WTC11 (cell line): ENCODE results near the gene MAPK9. TPM values are rescaled to one million over a fixed set of nuclear protein-coding genes. Genes with fewer than 3 reads are reported as not detected.

Source experiments
- ATAC-seq: fragments of 200-7000 bp; cut with Tn5 transposase; 2 replicates; pipeline ENCODE4 v1.10.0; 2021; ENCODE audit warnings: mild to moderate bottlenecking, moderate library complexity
- CTCF ChIA-PET: fragments of 300-600 bp; sonication (Branson Sonifier 250); formaldehyde crosslinking; loops from one replicate; lab custom pipeline; 2021; ENCODE audit warnings: antibody characterized with exemption; lab: Charles Lee
- POLR2A ChIA-PET: fragments of 350-600 bp; sonication (Branson Sonifier 250); formaldehyde crosslinking; loops from one replicate; lab custom pipeline; 2021; ENCODE audit warnings: antibody characterized with exemption; lab: Charles Lee
- DNase-seq: peaks from one replicate; pipeline ENCODE4 v3.0.0; 2021; ENCODE audit warnings: low spot score
- H3K27ac Mint-ChIP-seq: 2 replicates; pipeline ENCODE4 v1.8.0; 2021; ENCODE audit warnings: mixed read lengths
- H3K27me3 Mint-ChIP-seq: 2 replicates; pipeline ENCODE4 v1.8.0; 2021; ENCODE audit warnings: low read depth, mild to moderate bottlenecking, moderate library complexity, mixed read lengths
- H3K36me3 Mint-ChIP-seq: 2 replicates; pipeline ENCODE4 v1.8.0; 2021; ENCODE audit warnings: mixed read lengths
- H3K4me1 Mint-ChIP-seq: 2 replicates; pipeline ENCODE4 v1.8.0; 2022; ENCODE audit warnings: mixed read lengths
- H3K4me3 Mint-ChIP-seq: 2 replicates; pipeline ENCODE4 v1.8.0; 2021; ENCODE audit warnings: mild to moderate bottlenecking, moderate library complexity, mixed read lengths
- H3K9me3 Mint-ChIP-seq: 2 replicates; pipeline ENCODE4 v1.8.0; 2021; ENCODE audit warnings: mixed read lengths
- FOXP1 ChIP-seq: sonication (generic); formaldehyde crosslinking; IDR thresholded peaks from 2 replicates; pipeline ENCODE4 v1.8.0; 2022; ENCODE audit warnings: missing genetic modification reagents, mild to moderate bottlenecking, moderate library complexity, borderline replicate concordance
- GTF2I ChIP-seq: fragments of 250-450 bp; sonication (Bioruptor Pico); conservative IDR thresholded peaks from 2 replicates; pipeline ENCODE4 v1.4.0; 2021; ENCODE audit warnings: mild to moderate bottlenecking
- JUN ChIP-seq: sonication (generic); formaldehyde crosslinking; IDR thresholded peaks from 2 replicates; pipeline ENCODE4 v1.8.0; 2023; ENCODE audit warnings: mild to moderate bottlenecking, missing genetic modification reagents
- NFYB ChIP-seq: sonication (generic); formaldehyde crosslinking; conservative IDR thresholded peaks from 2 replicates; pipeline ENCODE4 v1.8.0; 2022; ENCODE audit warnings: low read depth, missing genetic modification reagents
- RELA ChIP-seq: sonication (generic); formaldehyde crosslinking; IDR thresholded peaks from 2 replicates; pipeline ENCODE4 v1.8.1; 2022; ENCODE audit warnings: missing genetic modification reagents, mild to moderate bottlenecking, borderline replicate concordance
- ZBTB21 ChIP-seq: sonication (generic); formaldehyde crosslinking; IDR thresholded peaks from 2 replicates; pipeline ENCODE4 v1.8.1; 2023; ENCODE audit warnings: mild to moderate bottlenecking, missing genetic modification reagents, borderline replicate concordance
- total RNA-seq: library from RNA; stranded (reverse); gene quantifications from 3 replicates; pipeline ENCODE4 v1.2.3, GENCODE V29; 2021
- TF ChIP-seq, protein P1 (sequence below): sonication (generic); formaldehyde crosslinking; IDR thresholded peaks from 2 replicates; pipeline ENCODE4 v1.8.1; 2022; ENCODE audit warnings: low read depth, mild to moderate bottlenecking, moderate library complexity, missing genetic modification reagents, borderline replicate concordance
- TF ChIP-seq, protein P2 (sequence below): sonication (generic); formaldehyde crosslinking; IDR thresholded peaks from 2 replicates; pipeline ENCODE4 v1.8.0; 2023; ENCODE audit warnings: missing genetic modification reagents
- TF ChIP-seq, protein P3 (sequence below): sonication (generic); formaldehyde crosslinking; IDR thresholded peaks from 2 replicates; pipeline ENCODE4 v1.8.1; 2022; ENCODE audit warnings: low read depth, missing genetic modification reagents, borderline replicate concordance
- TF ChIP-seq, protein P4 (sequence below): sonication (generic); formaldehyde crosslinking; IDR thresholded peaks from 2 replicates; pipeline ENCODE4 v1.8.0; 2022; ENCODE audit warnings: missing genetic modification reagents
- TF ChIP-seq, protein P5 (sequence below): sonication (generic); formaldehyde crosslinking; conservative IDR thresholded peaks from 2 replicates; pipeline ENCODE4 v1.8.1; 2022; ENCODE audit warnings: mild to moderate bottlenecking, missing genetic modification reagents

The MAPK9 gene
- total RNA-seq, 1 experiment from 2014 or later, result 42.9 TPM

DNA sequence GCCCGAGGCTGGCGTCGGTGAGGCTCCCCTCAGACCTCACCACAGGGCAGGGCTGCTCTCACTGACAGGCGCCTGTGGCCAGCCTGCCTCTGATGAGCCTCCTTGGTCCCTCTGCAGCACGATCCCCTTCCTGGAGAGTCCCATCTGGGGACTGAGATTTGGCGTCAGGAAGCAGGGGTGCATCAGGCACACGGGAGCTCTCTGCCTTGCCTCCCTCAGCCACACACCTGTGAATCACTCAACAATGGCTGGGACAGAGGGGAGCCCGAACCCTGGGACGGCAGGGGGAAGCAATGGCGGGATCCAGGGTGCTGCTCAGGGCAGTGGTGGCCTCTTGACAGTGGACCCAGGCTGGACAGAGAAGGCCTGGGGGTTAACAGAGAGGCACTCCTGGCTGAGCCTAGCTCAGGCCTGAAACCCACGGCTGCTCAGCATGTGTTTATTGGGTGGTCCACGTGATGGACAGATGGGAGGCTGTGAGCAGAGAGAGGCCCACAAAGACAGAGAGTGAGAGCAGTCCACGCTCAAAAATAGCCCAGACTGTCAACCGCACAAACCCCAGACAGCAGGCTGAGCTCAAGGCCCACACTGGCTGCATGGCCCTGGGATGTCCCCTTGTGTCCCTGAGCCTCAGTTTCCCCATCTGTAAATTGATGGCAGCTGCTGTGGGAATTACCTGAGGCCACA, 94.7 kb downstream of the MAPK9 start (continued):
- TF ChIP-seq, protein P1, sequence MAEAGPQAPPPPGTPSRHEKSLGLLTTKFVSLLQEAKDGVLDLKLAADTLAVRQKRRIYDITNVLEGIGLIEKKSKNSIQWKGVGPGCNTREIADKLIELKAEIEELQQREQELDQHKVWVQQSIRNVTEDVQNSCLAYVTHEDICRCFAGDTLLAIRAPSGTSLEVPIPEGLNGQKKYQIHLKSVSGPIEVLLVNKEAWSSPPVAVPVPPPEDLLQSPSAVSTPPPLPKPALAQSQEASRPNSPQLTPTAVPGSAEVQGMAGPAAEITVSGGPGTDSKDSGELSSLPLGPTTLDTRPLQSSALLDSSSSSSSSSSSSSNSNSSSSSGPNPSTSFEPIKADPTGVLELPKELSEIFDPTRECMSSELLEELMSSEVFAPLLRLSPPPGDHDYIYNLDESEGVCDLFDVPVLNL (CRISPR knock-in tag), result no peak
- TF ChIP-seq, protein P2, sequence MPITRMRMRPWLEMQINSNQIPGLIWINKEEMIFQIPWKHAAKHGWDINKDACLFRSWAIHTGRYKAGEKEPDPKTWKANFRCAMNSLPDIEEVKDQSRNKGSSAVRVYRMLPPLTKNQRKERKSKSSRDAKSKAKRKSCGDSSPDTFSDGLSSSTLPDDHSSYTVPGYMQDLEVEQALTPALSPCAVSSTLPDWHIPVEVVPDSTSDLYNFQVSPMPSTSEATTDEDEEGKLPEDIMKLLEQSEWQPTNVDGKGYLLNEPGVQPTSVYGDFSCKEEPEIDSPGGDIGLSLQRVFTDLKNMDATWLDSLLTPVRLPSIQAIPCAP, result no peak
- TF ChIP-seq NFYB (CRISPR knock-in tag) (no peak), RELA (CRISPR knock-in tag) (no peak), FOXP1 (no peak), ZBTB21 (CRISPR knock-in tag) (no peak), GTF2I (no peak)
- TF ChIP-seq, protein P3, sequence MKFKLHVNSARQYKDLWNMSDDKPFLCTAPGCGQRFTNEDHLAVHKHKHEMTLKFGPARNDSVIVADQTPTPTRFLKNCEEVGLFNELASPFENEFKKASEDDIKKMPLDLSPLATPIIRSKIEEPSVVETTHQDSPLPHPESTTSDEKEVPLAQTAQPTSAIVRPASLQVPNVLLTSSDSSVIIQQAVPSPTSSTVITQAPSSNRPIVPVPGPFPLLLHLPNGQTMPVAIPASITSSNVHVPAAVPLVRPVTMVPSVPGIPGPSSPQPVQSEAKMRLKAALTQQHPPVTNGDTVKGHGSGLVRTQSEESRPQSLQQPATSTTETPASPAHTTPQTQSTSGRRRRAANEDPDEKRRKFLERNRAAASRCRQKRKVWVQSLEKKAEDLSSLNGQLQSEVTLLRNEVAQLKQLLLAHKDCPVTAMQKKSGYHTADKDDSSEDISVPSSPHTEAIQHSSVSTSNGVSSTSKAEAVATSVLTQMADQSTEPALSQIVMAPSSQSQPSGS (CRISPR knock-in tag), result no peak
- TF ChIP-seq, protein P4, sequence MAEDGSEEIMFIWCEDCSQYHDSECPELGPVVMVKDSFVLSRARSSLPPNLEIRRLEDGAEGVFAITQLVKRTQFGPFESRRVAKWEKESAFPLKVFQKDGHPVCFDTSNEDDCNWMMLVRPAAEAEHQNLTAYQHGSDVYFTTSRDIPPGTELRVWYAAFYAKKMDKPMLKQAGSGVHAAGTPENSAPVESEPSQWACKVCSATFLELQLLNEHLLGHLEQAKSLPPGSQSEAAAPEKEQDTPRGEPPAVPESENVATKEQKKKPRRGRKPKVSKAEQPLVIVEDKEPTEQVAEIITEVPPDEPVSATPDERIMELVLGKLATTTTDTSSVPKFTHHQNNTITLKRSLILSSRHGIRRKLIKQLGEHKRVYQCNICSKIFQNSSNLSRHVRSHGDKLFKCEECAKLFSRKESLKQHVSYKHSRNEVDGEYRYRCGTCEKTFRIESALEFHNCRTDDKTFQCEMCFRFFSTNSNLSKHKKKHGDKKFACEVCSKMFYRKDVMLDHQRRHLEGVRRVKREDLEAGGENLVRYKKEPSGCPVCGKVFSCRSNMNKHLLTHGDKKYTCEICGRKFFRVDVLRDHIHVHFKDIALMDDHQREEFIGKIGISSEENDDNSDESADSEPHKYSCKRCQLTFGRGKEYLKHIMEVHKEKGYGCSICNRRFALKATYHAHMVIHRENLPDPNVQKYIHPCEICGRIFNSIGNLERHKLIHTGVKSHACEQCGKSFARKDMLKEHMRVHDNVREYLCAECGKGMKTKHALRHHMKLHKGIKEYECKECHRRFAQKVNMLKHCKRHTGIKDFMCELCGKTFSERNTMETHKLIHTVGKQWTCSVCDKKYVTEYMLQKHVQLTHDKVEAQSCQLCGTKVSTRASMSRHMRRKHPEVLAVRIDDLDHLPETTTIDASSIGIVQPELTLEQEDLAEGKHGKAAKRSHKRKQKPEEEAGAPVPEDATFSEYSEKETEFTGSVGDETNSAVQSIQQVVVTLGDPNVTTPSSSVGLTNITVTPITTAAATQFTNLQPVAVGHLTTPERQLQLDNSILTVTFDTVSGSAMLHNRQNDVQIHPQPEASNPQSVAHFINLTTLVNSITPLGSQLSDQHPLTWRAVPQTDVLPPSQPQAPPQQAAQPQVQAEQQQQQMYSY (CRISPR knock-in tag), result no peak
- TF ChIP-seq, protein P5, sequence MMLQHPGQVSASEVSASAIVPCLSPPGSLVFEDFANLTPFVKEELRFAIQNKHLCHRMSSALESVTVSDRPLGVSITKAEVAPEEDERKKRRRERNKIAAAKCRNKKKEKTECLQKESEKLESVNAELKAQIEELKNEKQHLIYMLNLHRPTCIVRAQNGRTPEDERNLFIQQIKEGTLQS (CRISPR knock-in tag), result no peak

DNA sequence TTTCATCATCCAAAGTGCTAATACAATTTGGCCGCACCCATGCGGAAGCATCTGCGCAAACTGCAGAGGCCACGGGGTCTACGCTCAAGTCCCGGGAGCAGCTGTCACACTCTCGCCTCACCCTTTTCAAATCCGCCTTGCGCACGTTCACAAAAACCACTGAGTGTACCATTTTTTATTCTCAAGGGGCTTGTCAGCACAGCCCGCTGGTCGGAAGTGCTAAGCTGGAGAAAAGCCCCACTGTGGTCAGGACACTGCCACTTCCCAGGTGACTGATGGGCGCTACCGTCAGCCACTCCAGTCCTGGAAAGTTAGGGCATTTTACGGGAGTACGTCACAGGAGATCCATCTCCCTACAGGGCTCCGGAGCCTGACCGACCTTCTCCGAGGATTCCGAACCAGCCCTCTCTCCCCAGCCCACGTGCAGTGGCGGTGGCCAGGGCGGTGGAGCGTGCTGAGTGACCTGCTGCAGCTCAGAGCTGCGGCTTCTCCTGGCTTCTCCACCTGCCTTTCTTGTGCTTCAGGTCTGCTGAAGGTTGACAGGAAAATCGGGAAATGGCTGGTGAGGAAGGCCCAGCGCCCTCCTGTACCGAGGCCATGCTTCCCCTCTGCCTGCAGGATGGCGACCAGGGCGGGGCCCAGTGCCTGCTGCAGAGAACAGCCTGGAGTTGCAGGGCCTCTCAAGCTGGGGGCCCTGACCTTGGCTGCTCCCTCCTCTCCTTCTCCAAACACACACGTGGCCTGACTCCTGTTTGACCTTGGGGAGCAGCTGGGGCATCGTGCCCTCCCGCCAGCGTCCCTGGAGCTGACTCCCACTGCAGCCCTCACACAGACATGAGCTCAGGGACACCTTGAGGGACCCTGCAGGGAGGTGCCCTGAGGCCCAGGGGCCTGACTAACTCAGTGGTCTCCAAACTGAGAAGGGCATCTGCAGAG, 97.2 kb downstream of the MAPK9 start:
- POLR2A ChIA-PET, result no interaction called here

More for the DNA sequence above, 97.2 kb downstream of the MAPK9 start:
- ATAC-seq (no peak), DNase-seq (peak; percentile 12)
- H3K36me3 Mint-ChIP-seq, result peaks cover 5% of the 10 kb centered on the region; the same call in 1 of the 2 replicates
- CTCF ChIA-PET, result interaction anchor here (1.6 kb wide), 1 partner anchor 14 kb away, joined by 6 read pairs; the partner anchor contains the start of gene RASGEF1C
- no peak overlapping the region for H3K4me3 Mint-ChIP-seq
- TF ChIP-seq JUN (CRISPR knock-in tag), result no peak
- TF ChIP-seq, protein P3 (CRISPR knock-in tag), result no peak
- no peaks in the 10 kb centered on the region for H3K27me3 Mint-ChIP-seq
- no peak overlapping the region for H3K27ac Mint-ChIP-seq
- H3K4me1 Mint-ChIP-seq, result no peaks in the 10 kb centered on the region
- H3K9me3 Mint-ChIP-seq, result peaks cover 18% of the 10 kb centered on the region
